Loucy (cell line): ENCODE results near the gene MYO1A.

ENCODE experiments used
- CTCF ChIP-seq: fragments of 200-600 bp; sonication (generic); conservative IDR thresholded peaks from 2 replicates; pipeline ENCODE4 v1.5.1; 2014; ENCODE audit warnings: mild to moderate bottlenecking, antibody characterized with exemption, low read length
- EZH2phosphoT487 ChIP-seq: fragments of 200-600 bp; IDR thresholded peaks from 2 replicates; pipeline ENCODE4 v1.6.1; 2018; ENCODE audit warnings: antibody characterized with exemption, mild to moderate bottlenecking, moderate library complexity, borderline replicate concordance

- TF ChIP-seq CTCF (peak; percentile 85), EZH2phosphoT487 (no peak)
Measured at GRCh38 chr12:57008178-57008577, 41.8 kb downstream of the MYO1A start.
